GM12801 (cell line): Measurements from ENCODE around the gene AP1AR.

Source experiments
- TF ChIP-seq, protein P1 (sequence below): IDR thresholded peaks from one replicate; pipeline ENCODE4 v1.5.1; 2011; ENCODE audit warnings: control low read depth; ENCODE audit not compliant: insufficient read length; ENCODE audit errors: extremely low read depth

Gene AP1AR

DNA sequence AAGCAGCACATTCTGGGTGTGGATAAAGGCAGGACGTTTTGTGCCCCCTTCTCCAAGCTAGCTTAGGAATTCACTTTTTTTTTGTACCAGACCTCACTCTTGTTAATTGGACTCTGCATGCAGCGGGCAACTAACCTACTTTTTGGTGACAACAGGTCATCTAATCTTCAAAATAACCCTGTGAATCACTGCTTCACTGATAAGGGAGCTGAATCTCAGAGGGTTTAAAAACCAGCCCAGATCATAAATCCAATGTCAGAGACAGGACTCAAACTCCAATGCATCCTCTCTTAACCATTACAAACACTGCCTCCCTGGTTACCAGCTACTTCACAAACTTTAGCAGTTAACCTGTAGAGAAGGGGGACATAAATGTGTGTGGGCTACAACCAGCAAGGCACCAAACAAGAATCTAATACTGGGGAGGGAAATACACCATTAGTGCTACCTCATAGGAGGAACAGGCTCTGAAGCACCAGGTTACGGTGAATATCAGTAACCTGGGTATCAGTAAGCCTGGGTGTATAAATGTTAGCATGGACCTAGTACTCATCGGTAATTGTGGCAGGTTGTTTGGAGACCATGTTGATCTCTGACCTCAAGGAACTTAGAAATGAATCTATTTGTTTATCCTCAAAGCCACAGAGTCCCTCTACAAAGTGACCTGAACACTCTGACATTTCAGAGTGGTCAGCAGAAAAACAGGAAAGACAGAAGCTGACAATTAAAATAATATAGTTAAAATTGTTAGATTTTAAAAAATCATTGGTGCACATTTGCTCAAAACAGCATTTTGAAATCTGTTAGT is 51.5 kb downstream of the AP1AR start:
- TF ChIP-seq, protein P1, sequence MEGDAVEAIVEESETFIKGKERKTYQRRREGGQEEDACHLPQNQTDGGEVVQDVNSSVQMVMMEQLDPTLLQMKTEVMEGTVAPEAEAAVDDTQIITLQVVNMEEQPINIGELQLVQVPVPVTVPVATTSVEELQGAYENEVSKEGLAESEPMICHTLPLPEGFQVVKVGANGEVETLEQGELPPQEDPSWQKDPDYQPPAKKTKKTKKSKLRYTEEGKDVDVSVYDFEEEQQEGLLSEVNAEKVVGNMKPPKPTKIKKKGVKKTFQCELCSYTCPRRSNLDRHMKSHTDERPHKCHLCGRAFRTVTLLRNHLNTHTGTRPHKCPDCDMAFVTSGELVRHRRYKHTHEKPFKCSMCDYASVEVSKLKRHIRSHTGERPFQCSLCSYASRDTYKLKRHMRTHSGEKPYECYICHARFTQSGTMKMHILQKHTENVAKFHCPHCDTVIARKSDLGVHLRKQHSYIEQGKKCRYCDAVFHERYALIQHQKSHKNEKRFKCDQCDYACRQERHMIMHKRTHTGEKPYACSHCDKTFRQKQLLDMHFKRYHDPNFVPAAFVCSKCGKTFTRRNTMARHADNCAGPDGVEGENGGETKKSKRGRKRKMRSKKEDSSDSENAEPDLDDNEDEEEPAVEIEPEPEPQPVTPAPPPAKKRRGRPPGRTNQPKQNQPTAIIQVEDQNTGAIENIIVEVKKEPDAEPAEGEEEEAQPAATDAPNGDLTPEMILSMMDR, result no peak

DNA sequence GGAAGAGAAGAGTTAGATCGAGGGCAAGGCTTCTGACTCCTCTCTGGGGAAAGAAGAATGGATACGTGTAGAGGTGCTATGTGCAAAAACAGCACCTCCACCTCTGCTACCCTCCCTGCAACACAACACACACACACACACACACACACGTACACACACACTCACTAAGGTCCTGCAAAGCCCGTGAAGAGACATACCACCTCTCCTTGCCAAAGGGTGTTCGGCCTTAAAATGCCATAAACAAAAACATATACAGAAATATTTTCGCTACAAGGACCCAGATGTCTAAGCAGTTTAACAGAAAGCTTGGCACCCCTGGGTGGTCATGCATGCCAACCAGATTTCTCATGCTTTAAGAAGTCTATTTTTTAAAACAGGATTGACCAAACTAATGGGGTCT is 52.6 kb downstream of the AP1AR start:
- TF ChIP-seq, protein P1, result no peak

DNA sequence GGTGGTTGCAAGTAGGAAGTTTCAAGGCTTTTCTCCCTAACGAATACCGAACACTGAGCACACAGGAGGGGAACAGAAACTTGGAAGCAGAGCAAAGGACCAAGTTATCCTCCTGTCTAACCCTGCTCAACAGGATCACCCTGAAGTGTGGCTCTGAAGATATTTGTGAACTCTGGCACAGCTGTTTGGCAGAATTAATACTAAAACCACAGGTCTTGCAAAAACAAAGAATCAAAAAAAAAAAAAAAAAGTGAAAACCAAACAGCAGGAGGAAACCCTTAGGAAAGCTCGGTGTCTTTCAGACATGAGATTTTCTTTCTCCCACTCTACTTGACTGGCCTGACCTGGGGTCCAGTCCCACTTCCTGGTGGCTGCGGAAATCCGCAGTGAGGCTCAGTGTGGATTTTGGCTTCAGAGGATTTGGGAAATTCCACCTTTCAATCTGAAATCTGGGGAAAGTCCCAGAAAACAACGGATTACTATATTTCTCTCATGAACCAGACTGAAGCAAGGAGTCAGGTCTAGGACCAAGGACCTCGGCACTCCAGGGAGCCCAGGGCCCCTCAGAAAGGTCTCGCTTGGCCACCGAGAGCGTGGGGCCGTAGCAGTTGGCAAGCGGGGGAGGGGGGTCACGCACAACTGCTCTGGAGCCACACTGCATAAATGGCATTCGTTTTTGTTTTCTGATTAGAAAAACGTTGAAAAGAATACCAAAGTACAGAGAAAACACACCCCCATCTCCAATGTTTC is 53.2 kb downstream of the AP1AR start:
- TF ChIP-seq, protein P1, result no peak

DNA sequence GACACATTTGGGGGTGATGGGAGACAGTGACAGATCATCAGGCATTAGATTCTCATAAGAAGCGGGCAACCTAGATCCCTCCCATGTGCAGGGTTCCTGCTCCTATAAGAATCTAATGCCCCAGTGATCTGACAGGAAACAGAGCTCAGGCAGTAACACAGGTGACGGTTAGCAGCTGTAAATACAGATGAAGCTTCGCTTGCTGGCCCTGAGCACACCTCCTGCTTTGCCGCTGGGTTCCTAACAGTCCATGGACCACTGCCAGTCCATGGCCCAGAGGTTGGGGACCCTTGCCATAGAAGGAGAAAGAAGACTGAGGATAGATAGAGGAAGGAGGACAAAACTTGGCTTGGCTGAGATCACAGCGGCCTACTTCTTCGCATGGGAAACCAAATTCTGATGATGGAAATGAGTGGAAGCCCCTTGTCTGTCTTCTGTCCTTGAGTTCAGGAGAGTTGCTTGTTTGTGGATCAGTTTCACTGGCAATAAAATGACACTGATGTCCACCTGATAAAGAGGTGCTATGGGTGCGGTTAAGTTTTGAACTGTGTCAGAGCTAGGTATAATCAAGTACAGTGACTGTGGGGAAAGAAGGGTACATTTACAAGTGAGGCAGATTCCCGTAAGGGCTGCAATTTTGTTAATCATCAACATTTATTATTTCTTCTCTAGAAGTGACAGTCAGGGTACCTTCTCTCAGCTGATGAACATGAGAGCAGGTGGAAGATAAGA is 55.8 kb downstream of the AP1AR start:
- TF ChIP-seq, protein P1, result no peak

DNA sequence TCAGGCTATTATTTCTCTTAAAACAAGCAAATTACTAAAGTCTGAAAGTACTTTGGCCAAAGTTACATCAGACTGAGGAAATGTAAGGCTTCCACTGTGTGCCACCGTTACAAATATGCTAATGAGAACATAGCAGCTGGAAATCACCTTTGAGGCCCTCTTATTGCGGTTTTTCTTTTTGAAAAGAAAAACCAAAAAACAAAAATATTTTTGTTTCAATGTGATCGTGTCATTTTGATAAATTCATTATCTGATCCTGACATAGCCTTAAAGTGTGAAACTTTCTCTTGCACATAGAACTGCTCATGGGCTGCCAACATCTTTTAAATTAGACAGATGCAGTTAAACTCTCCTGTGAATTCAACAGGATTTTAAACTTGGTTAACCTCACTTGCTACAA is 56.9 kb downstream of the AP1AR start:
- TF ChIP-seq, protein P1, result no peak

DNA sequence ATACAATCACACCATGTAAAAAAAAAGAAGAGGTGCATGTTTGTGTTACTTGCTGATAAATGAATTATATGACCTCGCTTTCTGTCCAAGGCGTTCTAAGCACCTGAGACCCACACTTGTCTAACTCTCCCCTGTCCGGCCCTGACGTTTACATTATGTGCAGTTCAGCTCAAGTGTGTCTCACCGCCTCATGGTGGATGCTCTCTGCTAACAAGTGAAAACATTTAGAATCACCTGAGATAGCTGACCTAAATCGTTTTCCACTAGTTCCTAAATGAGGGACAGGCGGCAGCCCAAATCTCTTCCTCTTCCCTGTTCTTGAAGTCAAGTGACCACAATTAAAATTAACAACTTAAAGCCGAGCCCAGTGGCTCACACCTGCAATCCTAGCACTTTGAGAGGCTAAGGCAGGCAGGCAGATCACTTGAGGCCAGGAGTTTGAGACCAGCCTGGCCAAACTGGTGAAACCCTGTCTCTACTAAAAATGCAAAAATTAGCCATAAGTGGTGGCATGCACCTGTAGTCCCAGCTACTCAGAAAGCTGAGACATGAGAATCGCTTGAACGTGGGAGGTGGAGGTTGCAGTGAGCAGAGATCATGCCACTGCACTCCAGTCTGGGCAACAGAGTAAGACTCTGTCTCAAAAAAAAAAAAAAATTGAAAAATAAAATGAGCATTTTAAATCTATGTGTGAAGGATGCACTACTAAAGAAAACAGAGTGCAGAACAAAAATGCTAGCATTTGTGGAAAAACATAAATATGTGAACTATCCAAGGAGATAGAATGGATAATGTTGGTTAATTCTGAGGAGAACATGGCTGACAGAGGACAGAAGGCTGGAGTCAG is 58.0 kb downstream of the AP1AR start:
- TF ChIP-seq, protein P1, result no peak

DNA sequence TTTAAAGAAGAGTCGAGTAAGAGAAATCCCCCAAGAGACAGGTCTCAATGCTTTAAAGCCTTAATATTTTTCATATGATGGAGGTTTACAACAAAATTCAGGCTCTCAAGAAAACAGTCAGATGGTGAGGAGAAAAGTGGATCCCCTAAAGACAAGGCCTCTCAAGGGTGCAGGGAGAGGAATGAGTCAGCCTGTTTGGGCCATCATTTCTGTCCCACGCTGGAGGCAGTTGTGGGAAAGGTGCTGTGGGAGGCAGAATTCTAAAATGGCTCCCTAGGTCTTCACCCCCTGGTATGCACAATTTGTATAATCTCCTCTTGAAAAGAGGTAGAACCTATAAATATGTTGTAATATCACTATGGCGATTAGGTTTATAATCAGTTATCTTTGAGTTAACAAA is 58.8 kb downstream of the AP1AR start:
- TF ChIP-seq, protein P1, result no peak
